A549 (cell line): ENCODE data around the gene ACAP1. TPM values are rescaled to one million over a fixed set of nuclear protein-coding genes. Genes with fewer than 3 reads are reported as not detected.

ENCODE experiments used
- ATAC-seq, 2 experiments: fragments of 200-7000 bp in 1 of 2; fragments of >200 bp in 1 of 2; cut with Nextera tagmentation in 1 of 2; cut with Tn5 transposase in 1 of 2; 3 replicates each; pipeline versions ENCODE4 v1.8.0 to v1.9.1; 2018 to 2020; ENCODE audit warnings: mild to moderate bottlenecking in 1 of 2, moderate library complexity in 1 of 2
- CTCF ChIA-PET: fragments of 300-600 bp; sonication (Branson Sonifier 250); formaldehyde crosslinking; extraction: SDS; loops from one replicate; lab custom pipeline; 2021; ENCODE audit warnings: antibody characterized with exemption, inconsistent platforms; lab: Yijun Ruan, JAX
- POLR2A ChIA-PET: fragments of 350-600 bp; formaldehyde crosslinking; extraction: SDS; loops from one replicate; lab custom pipeline; 2021; ENCODE audit warnings: antibody characterized with exemption, inconsistent platforms; lab: Yijun Ruan, JAX
- DNase-seq, 2 experiments: peaks; one replicate each; pipeline versions ENCODE4 v3.0.0 to v3.0.0-alpha.2; 2011 to 2016; ENCODE audit warnings: low read depth in 1 of 2, low spot score in 1 of 2
- FAIRE-seq: peaks from 2 replicates; lab custom pipeline; 2011; peaks lifted over from hg19 to GRCh38; lab: Jason Lieb, UNC
- H3K27ac ChIP-seq, 2 experiments: fragments of >200 bp; sonication (Bioruptor Twin); formaldehyde crosslinking; 3 replicates each; pipeline ENCODE4 v1.5.1; 2016 to 2017
- H3K4me1 ChIP-seq: fragments of >200 bp; sonication (Bioruptor Twin); formaldehyde crosslinking; 3 replicates; pipeline ENCODE4 v1.6.1; 2016
- H3K4me2 ChIP-seq: fragments of >200 bp; sonication (Bioruptor Twin); formaldehyde crosslinking; 3 replicates; pipeline ENCODE4 v1.6.1; 2016
- H3K4me3 ChIP-seq: fragments of >200 bp; sonication (Bioruptor Twin); formaldehyde crosslinking; 3 replicates; pipeline ENCODE4 v1.5.1; 2016
- H3K9me3 ChIP-seq: fragments of >200 bp; sonication (Bioruptor Twin); formaldehyde crosslinking; 3 replicates; pipeline ENCODE4 v1.6.1; 2016
- BHLHE40 ChIP-seq: IDR thresholded peaks from 2 replicates; pipeline ENCODE4 v1.6.1; 2012; ENCODE audit warnings: low read depth, low read length, inconsistent platforms
- CHD2 ChIP-seq: fragments of 150-350 bp; IDR thresholded peaks from 2 replicates; pipeline ENCODE4 v1.6.1; 2014; ENCODE audit warnings: low read length; ENCODE audit not compliant: partially characterized antibody
- EHF ChIP-seq: fragments of 250-450 bp; sonication (Bioruptor Pico); IDR thresholded peaks from 2 replicates; pipeline ENCODE4 v1.5.0; 2020; ENCODE audit warnings: mild to moderate bottlenecking
- EP300 ChIP-seq, 2 experiments: fragments of >200 bp; sonication (Bioruptor Twin); formaldehyde crosslinking; IDR thresholded peaks; 2 replicates in 1 of 2; 3 replicates in 1 of 2; pipeline ENCODE4 v1.6.1; 2016 to 2017
- FOSB ChIP-seq: fragments of 250-450 bp; sonication (Bioruptor Pico); IDR thresholded peaks from 2 replicates; pipeline ENCODE4 v1.5.0; 2020; ENCODE audit warnings: mild to moderate bottlenecking, moderate library complexity
- FOSL2 ChIP-seq, 2 experiments: fragments of 450-650 bp in 1 of 2; fragments of >200 bp in 1 of 2; sonication (Bioruptor Twin) in 1 of 2; formaldehyde crosslinking; IDR thresholded peaks; 2 replicates each; pipeline versions ENCODE4 v1.5.0 to v1.6.1; 2016 to 2020; ENCODE audit warnings: mild to moderate bottlenecking in 1 of 2, moderate library complexity in 1 of 2
- GATA3 ChIP-seq: IDR thresholded peaks from 2 replicates; pipeline ENCODE4 v1.6.1; 2012; ENCODE audit warnings: borderline replicate concordance
- HDAC2 ChIP-seq: fragments of 200-600 bp; sonication (generic); IDR thresholded peaks from 2 replicates; pipeline ENCODE4 v1.6.1; 2016
- HOXA7 ChIP-seq: fragments of 250-450 bp; sonication (Bioruptor Pico); IDR thresholded peaks from 2 replicates; pipeline ENCODE4 v1.5.0; 2020; ENCODE audit warnings: mild to moderate bottlenecking, moderate library complexity
- HOXB13 ChIP-seq: fragments of 250-450 bp; sonication (Bioruptor Pico); IDR thresholded peaks from 2 replicates; pipeline ENCODE4 v1.5.0; 2020; ENCODE audit warnings: low read depth, mild to moderate bottlenecking, moderate library complexity
- JUNB ChIP-seq: fragments of >200 bp; sonication (Bioruptor Twin); formaldehyde crosslinking; IDR thresholded peaks from 2 replicates; pipeline ENCODE4 v1.6.1; 2016
- MAFK ChIP-seq: fragments of 450-650 bp; IDR thresholded peaks from 2 replicates; pipeline ENCODE4 v1.6.1; 2014; ENCODE audit not compliant: partially characterized antibody
- NPAS2 ChIP-seq: fragments of 250-450 bp; sonication (Bioruptor Pico); IDR thresholded peaks from 2 replicates; pipeline ENCODE4 v1.8.0; 2022; ENCODE audit warnings: mild to moderate bottlenecking, moderate library complexity, borderline replicate concordance
- NR3C1 ChIP-seq: fragments of >200 bp; sonication (Bioruptor Twin); formaldehyde crosslinking; IDR thresholded peaks from 3 replicates; pipeline ENCODE4 v1.6.1; 2017
- PHF8 ChIP-seq: fragments of 200-600 bp; sonication (generic); IDR thresholded peaks from 2 replicates; pipeline ENCODE4 v1.6.1; 2016; ENCODE audit warnings: low read depth, mild to moderate bottlenecking, antibody characterized with exemption, moderate library complexity, borderline replicate concordance
- SMC3 ChIP-seq: fragments of >200 bp; sonication (Bioruptor Twin); formaldehyde crosslinking; IDR thresholded peaks from 3 replicates; pipeline ENCODE4 v1.6.1; 2018; ENCODE audit warnings: inconsistent platforms
- SREBF2 ChIP-seq: fragments of 450-650 bp; IDR thresholded peaks from 2 replicates; pipeline ENCODE4 v1.6.1; 2014; ENCODE audit warnings: mild to moderate bottlenecking, moderate library complexity
- TFCP2L1 ChIP-seq: fragments of 250-450 bp; sonication (Bioruptor Pico); IDR thresholded peaks from 2 replicates; pipeline ENCODE4 v1.5.0; 2021; ENCODE audit warnings: mild to moderate bottlenecking
- TP53 ChIP-seq: fragments of 250-450 bp; sonication (Bioruptor Pico); IDR thresholded peaks from 2 replicates; pipeline ENCODE4 v1.5.0; 2021; ENCODE audit warnings: mild to moderate bottlenecking, moderate library complexity
- ZFP36 ChIP-seq: fragments of 450-650 bp; IDR thresholded peaks from 2 replicates; pipeline ENCODE4 v1.6.1; 2014; ENCODE audit warnings: borderline replicate concordance; ENCODE audit not compliant: partially characterized antibody
- WGBS: methylation state at CpG from one replicate; pipeline ENCODE4 v1.1.6; 2017; ENCODE audit errors: missing lambda C conversion rate; 5-methylcytosine and 5-hydroxymethylcytosine counted together
- polyA plus RNA-seq, 4 experiments: library from polyadenylated mRNA; depleted of rRNA in 3 of 4; stranded (reverse); fragments of >200 nt; fragmentation: RNase III in 1 of 4; extraction: RNeasy Plus Mini Kit Qiagen cat#74134 plus additional on column Dnase treatment in 1 of 4; gene quantifications; 2 replicates in 3 of 4; 3 replicates in 1 of 4; pipeline ENCODE4 v1.2.3, GENCODE V29; 2011 to 2017
- TF ChIP-seq, protein P1 (sequence below): fragments of >200 bp; sonication (Bioruptor Twin); formaldehyde crosslinking; IDR thresholded peaks from 3 replicates; pipeline ENCODE4 v1.6.1; 2016
- TF ChIP-seq, protein P2 (sequence below): IDR thresholded peaks from 2 replicates; pipeline ENCODE4 v1.6.1; 2012; ENCODE audit warnings: low read depth, borderline replicate concordance
- TF ChIP-seq, protein P3 (sequence below): fragments of 200-600 bp; sonication (generic); IDR thresholded peaks from 2 replicates; pipeline ENCODE4 v1.6.1; 2016; ENCODE audit warnings: antibody characterized with exemption, mild to moderate bottlenecking, moderate library complexity
- TF ChIP-seq, protein P4 (sequence below): fragments of 250-450 bp; sonication (Bioruptor Pico); IDR thresholded peaks from 2 replicates; pipeline ENCODE4 v1.5.0; 2020; ENCODE audit warnings: low read depth, mild to moderate bottlenecking, moderate library complexity
- TF ChIP-seq, protein P5 (sequence below): fragments of >200 bp; sonication (Bioruptor Twin); formaldehyde crosslinking; IDR thresholded peaks from 2 replicates; pipeline ENCODE4 v1.6.1; 2016

The ACAP1 gene
- polyA plus RNA-seq, 2 of the 4 experiments (the other 2 are of a cell fraction): 0.41 to 1.3 TPM

DNA sequence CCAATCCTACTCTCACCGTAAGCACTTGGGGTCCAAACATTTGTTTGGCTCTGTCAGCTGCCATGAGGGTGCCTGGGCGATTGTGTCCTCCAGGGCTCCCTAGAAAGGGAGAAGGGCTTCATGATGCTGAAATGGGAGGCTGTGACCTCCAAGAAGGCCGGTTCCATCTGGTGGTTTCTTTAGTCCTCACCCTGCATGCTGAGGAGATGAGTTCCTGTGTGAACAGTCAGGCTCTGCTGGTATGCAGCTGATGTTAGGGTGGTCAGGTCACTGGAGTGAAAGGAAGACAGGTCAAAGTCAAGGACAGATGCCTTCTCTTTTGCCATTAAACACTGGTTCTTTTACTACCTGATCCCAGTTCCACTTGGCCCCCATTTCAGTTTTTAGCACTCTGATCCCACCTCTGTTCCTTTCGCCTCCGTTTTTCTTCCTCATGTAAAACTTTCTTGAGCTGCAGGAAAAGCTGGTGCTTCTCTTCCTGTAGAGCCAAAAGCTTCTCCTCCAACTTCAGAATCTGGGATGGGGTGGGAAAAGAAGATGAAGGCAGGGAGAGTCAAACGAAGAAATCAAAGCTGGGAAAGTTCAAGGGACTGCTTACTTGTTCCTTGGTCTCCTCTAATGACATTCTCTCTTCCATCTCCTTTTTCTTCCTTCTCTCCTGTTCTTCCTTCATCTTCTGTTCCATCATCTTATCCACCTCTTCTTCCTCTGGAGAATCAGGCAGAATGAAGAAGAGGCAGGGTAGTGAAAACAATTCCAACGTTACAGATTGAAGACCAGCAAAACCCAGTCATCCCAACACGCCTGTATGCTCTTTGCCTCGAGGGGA lies 22.2 kb upstream of the ACAP1 start:
- TF ChIP-seq HOXB13 (no peak), NR3C1 (no peak), TFCP2L1 (CRISPR knock-in tag) (peak; percentile 7; the same call in 1 of the 2 replicates), ZFP36 (no peak), MAFK (no peak), GATA3 (0 out of 2 replicates have a peak, but pooled peaks have one; percentile 1), CHD2 (peak; percentile 20), SMC3 (no peak), HDAC2 (no peak)

DNA sequence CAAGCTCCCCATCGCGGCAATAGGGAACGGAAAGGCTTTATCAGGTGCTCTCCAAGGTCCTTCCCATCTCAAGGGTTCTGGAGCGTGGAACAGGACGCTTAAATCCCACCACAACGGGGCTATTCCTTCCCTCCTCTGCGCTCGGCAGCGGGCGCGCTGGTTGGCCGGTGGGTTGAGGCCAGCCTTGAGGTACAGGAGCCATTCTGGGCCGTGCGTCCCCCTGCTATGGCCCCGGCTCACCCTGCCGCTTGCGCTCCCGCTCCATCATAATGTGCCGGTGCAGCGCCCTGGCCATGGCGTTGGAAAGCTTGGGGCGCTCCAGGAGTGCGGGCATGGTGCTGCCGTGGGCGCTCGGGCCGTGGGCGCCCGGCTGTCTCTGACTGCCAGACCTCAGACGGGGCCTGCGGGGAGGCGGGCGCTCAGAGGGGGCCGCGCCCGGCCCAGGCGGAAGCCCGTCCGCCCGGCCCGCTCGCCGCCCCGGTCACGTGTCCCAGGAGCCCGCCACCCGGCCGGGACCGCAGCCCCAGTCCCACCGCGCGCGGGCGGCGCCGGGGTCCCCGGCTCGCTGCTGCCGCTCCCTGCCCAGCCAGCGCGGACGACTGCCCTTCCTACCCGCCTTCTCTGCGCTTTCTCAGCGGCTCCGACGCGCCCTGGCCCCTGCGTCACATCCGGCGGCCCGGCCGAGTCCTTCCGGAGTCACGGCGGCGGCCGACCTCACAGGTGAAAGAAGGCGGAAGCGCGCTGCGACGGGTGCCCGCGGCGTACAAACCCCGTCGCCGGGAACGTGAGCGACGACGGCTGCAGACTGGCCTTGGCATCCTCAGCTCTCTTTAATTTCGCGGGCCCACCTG lies 21.4 kb upstream of the ACAP1 start, which contains the start of gene GPS2:
GPS2 (minus strand) TSS at position 642 of the 851 bp plus-strand sequence; CDS start at position 334, 308 bp downstream.
- H3K4me3 ChIP-seq: peak within 1 kb of the TSS; percentile 75
- FAIRE-seq: no peak
- peak within 1 kb of the TSS; percentile 90 for H3K4me2 ChIP-seq
- peak; percentile 93 to 95 for DNase-seq
- POLR2A ChIA-PET: interaction anchor here (0.5 to 4.0 kb wide), 4 partner anchors 15 to 404 kb away, joined by 3 to 22 read pairs (median 7); partner anchors contain the start of genes ACAP1 and NEURL4
- peak within 1 kb of the TSS; percentile 88 to 95 for H3K27ac ChIP-seq
- CTCF ChIA-PET: interaction anchor here (0.8 to 6.1 kb wide), 8 partner anchors 8 to 245 kb away, joined by 3 to 58 read pairs (median 5); no protein-coding TSS in a partner anchor
- H3K9me3 ChIP-seq: no peaks in the 10 kb centered on the region
- peak; percentile 77 to 82 for ATAC-seq
- H3K4me1 ChIP-seq: peaks cover 47% of the 10 kb centered on the region
- WGBS: under 1% methylated on average over 58 of the region's 95 CpGs
- TF ChIP-seq EHF (CRISPR knock-in tag) (peak; percentile 58; the same call in 1 of the 2 replicates), HDAC2 (no peak), NR3C1 (no peak), JUNB (no peak), SMC3 (0 out of 3 replicates have a peak, but pooled peaks have one; percentile 20), BHLHE40 (peak; percentile 64; the same call in 1 of the 2 replicates), HOXB13 (no peak), FOSB (CRISPR knock-in tag) (peak; percentile 89), NPAS2 (peak; percentile 54; the same call in 1 of the 2 replicates), PHF8 (peak; percentile 45; the same call in 1 of the 2 replicates), EP300 (IDR thresholded peaks at IDR 0.05) (peak in 1 of 2 experiments; percentile 6; a peak in 1 of 5 replicates), CHD2 (peak; percentile 48), TP53 (CRISPR knock-in tag) (peak; percentile 83; the same call in 1 of the 2 replicates), SREBF2 (no peak), FOSL2 (IDR thresholded peaks at IDR 0.05) (no peak), FOSL2 (CRISPR knock-in tag; IDR thresholded peaks at IDR 0.05) (peak; percentile 8; the same call in 1 of the 2 replicates), HOXA7 (CRISPR knock-in tag) (peak; percentile 75; the same call in 1 of the 2 replicates)
- TF ChIP-seq, protein P1, sequence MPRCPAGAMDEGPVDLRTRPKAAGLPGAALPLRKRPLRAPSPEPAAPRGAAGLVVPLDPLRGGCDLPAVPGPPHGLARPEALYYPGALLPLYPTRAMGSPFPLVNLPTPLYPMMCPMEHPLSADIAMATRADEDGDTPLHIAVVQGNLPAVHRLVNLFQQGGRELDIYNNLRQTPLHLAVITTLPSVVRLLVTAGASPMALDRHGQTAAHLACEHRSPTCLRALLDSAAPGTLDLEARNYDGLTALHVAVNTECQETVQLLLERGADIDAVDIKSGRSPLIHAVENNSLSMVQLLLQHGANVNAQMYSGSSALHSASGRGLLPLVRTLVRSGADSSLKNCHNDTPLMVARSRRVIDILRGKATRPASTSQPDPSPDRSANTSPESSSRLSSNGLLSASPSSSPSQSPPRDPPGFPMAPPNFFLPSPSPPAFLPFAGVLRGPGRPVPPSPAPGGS: peak; percentile 90
- TF ChIP-seq, protein P2, sequence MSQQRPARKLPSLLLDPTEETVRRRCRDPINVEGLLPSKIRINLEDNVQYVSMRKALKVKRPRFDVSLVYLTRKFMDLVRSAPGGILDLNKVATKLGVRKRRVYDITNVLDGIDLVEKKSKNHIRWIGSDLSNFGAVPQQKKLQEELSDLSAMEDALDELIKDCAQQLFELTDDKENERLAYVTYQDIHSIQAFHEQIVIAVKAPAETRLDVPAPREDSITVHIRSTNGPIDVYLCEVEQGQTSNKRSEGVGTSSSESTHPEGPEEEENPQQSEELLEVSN: peak; percentile 77
- TF ChIP-seq, protein P3, sequence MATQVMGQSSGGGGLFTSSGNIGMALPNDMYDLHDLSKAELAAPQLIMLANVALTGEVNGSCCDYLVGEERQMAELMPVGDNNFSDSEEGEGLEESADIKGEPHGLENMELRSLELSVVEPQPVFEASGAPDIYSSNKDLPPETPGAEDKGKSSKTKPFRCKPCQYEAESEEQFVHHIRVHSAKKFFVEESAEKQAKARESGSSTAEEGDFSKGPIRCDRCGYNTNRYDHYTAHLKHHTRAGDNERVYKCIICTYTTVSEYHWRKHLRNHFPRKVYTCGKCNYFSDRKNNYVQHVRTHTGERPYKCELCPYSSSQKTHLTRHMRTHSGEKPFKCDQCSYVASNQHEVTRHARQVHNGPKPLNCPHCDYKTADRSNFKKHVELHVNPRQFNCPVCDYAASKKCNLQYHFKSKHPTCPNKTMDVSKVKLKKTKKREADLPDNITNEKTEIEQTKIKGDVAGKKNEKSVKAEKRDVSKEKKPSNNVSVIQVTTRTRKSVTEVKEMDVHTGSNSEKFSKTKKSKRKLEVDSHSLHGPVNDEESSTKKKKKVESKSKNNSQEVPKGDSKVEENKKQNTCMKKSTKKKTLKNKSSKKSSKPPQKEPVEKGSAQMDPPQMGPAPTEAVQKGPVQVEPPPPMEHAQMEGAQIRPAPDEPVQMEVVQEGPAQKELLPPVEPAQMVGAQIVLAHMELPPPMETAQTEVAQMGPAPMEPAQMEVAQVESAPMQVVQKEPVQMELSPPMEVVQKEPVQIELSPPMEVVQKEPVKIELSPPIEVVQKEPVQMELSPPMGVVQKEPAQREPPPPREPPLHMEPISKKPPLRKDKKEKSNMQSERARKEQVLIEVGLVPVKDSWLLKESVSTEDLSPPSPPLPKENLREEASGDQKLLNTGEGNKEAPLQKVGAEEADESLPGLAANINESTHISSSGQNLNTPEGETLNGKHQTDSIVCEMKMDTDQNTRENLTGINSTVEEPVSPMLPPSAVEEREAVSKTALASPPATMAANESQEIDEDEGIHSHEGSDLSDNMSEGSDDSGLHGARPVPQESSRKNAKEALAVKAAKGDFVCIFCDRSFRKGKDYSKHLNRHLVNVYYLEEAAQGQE: peak; percentile 90
- TF ChIP-seq, protein P4, sequence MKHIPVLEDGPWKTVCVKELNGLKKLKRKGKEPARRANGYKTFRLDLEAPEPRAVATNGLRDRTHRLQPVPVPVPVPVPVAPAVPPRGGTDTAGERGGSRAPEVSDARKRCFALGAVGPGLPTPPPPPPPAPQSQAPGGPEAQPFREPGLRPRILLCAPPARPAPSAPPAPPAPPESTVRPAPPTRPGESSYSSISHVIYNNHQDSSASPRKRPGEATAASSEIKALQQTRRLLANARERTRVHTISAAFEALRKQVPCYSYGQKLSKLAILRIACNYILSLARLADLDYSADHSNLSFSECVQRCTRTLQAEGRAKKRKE (CRISPR knock-in tag): peak; percentile 62; the same call in 1 of the 2 replicates
- TF ChIP-seq, protein P5, sequence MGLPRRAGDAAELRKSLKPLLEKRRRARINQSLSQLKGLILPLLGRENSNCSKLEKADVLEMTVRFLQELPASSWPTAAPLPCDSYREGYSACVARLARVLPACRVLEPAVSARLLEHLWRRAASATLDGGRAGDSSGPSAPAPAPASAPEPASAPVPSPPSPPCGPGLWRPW: no peak

More for the DNA sequence above, 22.2 kb upstream of the ACAP1 start:
- 38% methylated on average over 9 of the region's 9 CpGs for WGBS
- FAIRE-seq: no peak
- Histone ChIP-seq H3K9me3 (no peaks in the 10 kb centered on the region), H3K27ac (peak overlapping the region; percentile 88 to 95), H3K4me3 (peak overlapping the region; percentile 75), H3K4me1 (peaks cover 55% of the 10 kb centered on the region), H3K4me2 (peak overlapping the region; percentile 90)
- DNase-seq: peak in 1 of 2 experiments; percentile 46
- ChIA-PET POLR2A (interaction anchor here (0.5 to 4.0 kb wide), 8 partner anchors 8 to 403 kb away, joined by 3 to 22 read pairs (median 4); partner anchors contain the start of genes NEURL4 and TMEM256), CTCF (interaction anchor here (0.8 to 6.1 kb wide), 13 partner anchors 8 to 246 kb away, joined by 3 to 58 read pairs (median 5); partner anchors contain the start of gene SLC2A4)
- peak; percentile 9 to 21; a peak in 4 of 6 replicates for ATAC-seq
